Gastroesophageal sphincter (tissue), 4 donors: Measurements from ENCODE around the gene TNFRSF6B. TPM values are rescaled to one million over a fixed set of nuclear protein-coding genes. Genes with fewer than 3 reads are reported as not detected.

ENCODE experiments used
- ATAC-seq: fragments of 150-250 bp; one replicate; pipeline ENCODE4 v1.9.1; 2016; ENCODE audit warnings: mild to moderate bottlenecking, moderate library complexity
- H3K27ac ChIP-seq, 4 donors: fragments of 200-600 bp; sonication (generic) in 3 of 4; 1 replicate in 3 of 4; 2 replicates in 1 of 4; pipeline ENCODE4 v1.5.1; 2016 to 2019
- H3K27me3 ChIP-seq: fragments of 200-600 bp; sonication (generic); one replicate; pipeline ENCODE4 v1.5.1; 2019
- H3K36me3 ChIP-seq, 2 donors: fragments of 200-600 bp; sonication (generic); one replicate each; pipeline ENCODE4 v1.5.1; 2019; ENCODE audit warnings: control low read depth in 1 of 2
- H3K4me1 ChIP-seq, 3 donors: fragments of 200-600 bp; sonication (generic); 1 replicate in 2 of 3; 2 replicates in 1 of 3; pipeline ENCODE4 v1.5.1; 2016 to 2019; ENCODE audit warnings: control low read depth in 2 of 3
- H3K4me3 ChIP-seq, 2 donors: fragments of 200-600 bp; sonication (generic); one replicate each; pipeline ENCODE4 v1.5.1; 2019; ENCODE audit warnings: mild to moderate bottlenecking in 1 of 2, moderate library complexity in 1 of 2
- H3K9me3 ChIP-seq, 3 donors: fragments of 200-600 bp; sonication (generic); one replicate each; pipeline ENCODE4 v1.5.1; 2017 to 2019; ENCODE audit warnings: control low read depth in 2 of 3
- CTCF ChIP-seq, 4 experiments: fragments of 200-600 bp in 2 of 4; fragments of 450-650 bp in 2 of 4; sonication (generic) in 1 of 4; IDR thresholded peaks; one replicate each; pipeline ENCODE4 v1.5.1; 2017 to 2019; ENCODE audit warnings: antibody characterized with exemption in 4 of 4, mild to moderate bottlenecking in 2 of 4, moderate library complexity in 2 of 4
- EP300 ChIP-seq: sonication (generic); formaldehyde crosslinking; IDR thresholded peaks from one replicate; pipeline ENCODE4 v1.6.1; 2017; ENCODE audit warnings: antibody characterized with exemption, mild to moderate bottlenecking
- POLR2A ChIP-seq, 2 donors: fragments of 450-650 bp; IDR thresholded peaks; one replicate each; pipeline ENCODE4 v1.6.1; 2017; ENCODE audit warnings: antibody characterized with exemption in 2 of 2, mild to moderate bottlenecking in 2 of 2, moderate library complexity in 1 of 2
- POLR2AphosphoS5 ChIP-seq: sonication (generic); formaldehyde crosslinking; IDR thresholded peaks from one replicate; pipeline ENCODE4 v1.6.1; 2017; ENCODE audit warnings: antibody characterized with exemption
- WGBS, 2 donors: methylation state at CpG; one replicate each; pipeline ENCODE4 v1.1.5; 2018; ENCODE audit warnings: low coverage in 1 of 2; 5-methylcytosine and 5-hydroxymethylcytosine counted together
- small RNA-seq, 4 donors: library from RNA; depleted of rRNA; stranded (forward); fragments of <200 nt; gene quantifications; one replicate each; pipeline ENCODE3, GENCODE V24; 2016
- total RNA-seq, 4 donors: library from RNA; depleted of rRNA; stranded (reverse); fragments of >200 nt; gene quantifications; one replicate each; pipeline ENCODE4 v1.1.0, GENCODE V29; 2016

The TNFRSF6B gene
- total RNA-seq, 4 donors from 2014 or later, result 8.9 to 27.8 (median 15.4) TPM

- Histone ChIP-seq H3K27me3 (no peaks in the 10 kb centered on the region), H3K27ac (no peak overlapping the region), H3K4me3 (no peak overlapping the region), H3K4me1 (peaks cover 0 to 21% (median 9%) of the 10 kb centered on the region in 3 donors), H3K9me3 (no peaks in the 10 kb centered on the region), H3K36me3 (peaks cover 0 to 58% of the 10 kb centered on the region in 2 donors)
- no peak for ATAC-seq
- WGBS, 2 donors, result 82% methylated on average over 11 of the region's 26 CpGs; no CpG with 5 or more reads in 1 of the 2 donors
- TF ChIP-seq CTCF (IDR thresholded peaks at IDR 0.05) (no peak), EP300 (no peak), POLR2A (IDR thresholded peaks at IDR 0.05) (no peak)
Measured at GRCh38 chr20:63745961-63746731, 49.7 kb downstream of the TNFRSF6B start.

- Histone ChIP-seq H3K4me3 (no peak overlapping the region), H3K36me3 (peaks cover 0 to 53% of the 10 kb centered on the region in 2 donors), H3K9me3 (no peaks in the 10 kb centered on the region), H3K4me1 (peaks cover 0 to 14% (median 2%) of the 10 kb centered on the region in 3 donors), H3K27ac (no peak overlapping the region), H3K27me3 (no peaks in the 10 kb centered on the region)
- no peak for ATAC-seq
- no CpG with 5 or more reads among the region's 47 CpGs for WGBS, 2 donors
- TF ChIP-seq POLR2A (IDR thresholded peaks at IDR 0.05) (no peak), EP300 (no peak), POLR2AphosphoS5 (no peak), CTCF (IDR thresholded peaks at IDR 0.05) (no peak)
Measured at GRCh38 chr20:63746751-63747315, 50.4 kb downstream of the TNFRSF6B start.

GRCh38 chr20:63747622-63748069 lies 51.2 kb downstream of the TNFRSF6B start:
- no peaks in the 10 kb centered on the region for H3K27me3 ChIP-seq
- no peak for ATAC-seq
- 100% methylated on average over 1 of the region's 13 CpGs for WGBS, 2 donors
- H3K36me3 ChIP-seq, result peaks cover 0 to 53% of the 10 kb centered on the region in 2 donors
- TF ChIP-seq EP300, result no peak
- no peak for TF ChIP-seq CTCF (IDR thresholded peaks at IDR 0.05)
- no peak for TF ChIP-seq POLR2A (IDR thresholded peaks at IDR 0.05)
- no peak for TF ChIP-seq POLR2AphosphoS5
- H3K4me1 ChIP-seq, result peaks cover 0 to 6% (median 0%) of the 10 kb centered on the region in 3 donors
- no peaks in the 10 kb centered on the region for H3K9me3 ChIP-seq
- no peak overlapping the region for H3K4me3 ChIP-seq
- H3K27ac ChIP-seq, result no peak overlapping the region

Small RNA genes within 50 kb of the gene (small RNA-seq; reads per million reads assigned to genes)
- gene LIME1, result 0 to 0.38 (median 0.04) reads per million in 4 donors
- 0 reads per million in 4 donors for gene TNFRSF6B

Other genes with a start within 250 kb of the TNFRSF6B start
- under 1 TPM in 3 of 4 donors, not detected in 1; 0.19 to 0.40 (median 0.40) TPM for gene KCNQ2, start 224.0 kb upstream of the TNFRSF6B start, total RNA-seq
- gene EEF1A2, start 197.6 kb upstream of the TNFRSF6B start, total RNA-seq, result 1 to 10 TPM in 3 of 4 donors, under 1 TPM in 1; 0.47 to 6.5 (median 3.4) TPM
- gene PPDPF, start 175.9 kb upstream of the TNFRSF6B start, total RNA-seq, result 100 to 1,000 TPM; 114 to 256 (median 162) TPM
- 1 to 10 TPM in 1 of 4 donors, under 1 TPM in 2, not detected in 1; 0.13 to 2.1 (median 0.42) TPM for gene PTK6, start 159.3 kb upstream of the TNFRSF6B start, total RNA-seq
- gene SRMS, start 148.9 kb upstream of the TNFRSF6B start, total RNA-seq, result not detected
- under 1 TPM in 1 of 4 donors, not detected in 3; 0.27 TPM for gene FNDC11, start 142.5 kb upstream of the TNFRSF6B start, total RNA-seq
- gene HELZ2, start 122.4 kb upstream of the TNFRSF6B start, total RNA-seq, result 10 to 100 TPM; 14.2 to 22.2 (median 20.2) TPM
- gene GMEB2, start 69.6 kb upstream of the TNFRSF6B start, total RNA-seq, result 10 to 100 TPM in 3 of 4 donors, 1 to 10 TPM in 1; 9.8 to 16.1 (median 12.1) TPM
- gene STMN3, start 43.2 kb upstream of the TNFRSF6B start, total RNA-seq, result 10 to 100 TPM; 13.7 to 31.6 (median 17.0) TPM
- 10 to 100 TPM in 3 of 4 donors, 1 to 10 TPM in 1; 7.1 to 43.7 (median 18.7) TPM for gene RTEL1, start 38.3 kb upstream of the TNFRSF6B start, total RNA-seq
- gene ARFRP1, start 11.3 kb downstream of the TNFRSF6B start, total RNA-seq, result 10 to 100 TPM; 38.9 to 56.4 (median 49.0) TPM
- gene ZGPAT, start 11.4 kb downstream of the TNFRSF6B start, total RNA-seq, result 10 to 100 TPM; 21.7 to 51.7 (median 32.9) TPM
- gene LIME1, start 40.0 kb downstream of the TNFRSF6B start, total RNA-seq, result 10 to 100 TPM in 1 of 4 donors, 1 to 10 TPM in 3; 4.7 to 17.0 (median 7.2) TPM
- gene SLC2A4RG, start 43.1 kb downstream of the TNFRSF6B start, total RNA-seq, result 10 to 100 TPM; 36.5 to 98.7 (median 59.9) TPM
- 10 to 100 TPM in 2 of 4 donors, 1 to 10 TPM in 2; 8.1 to 13.8 (median 10.2) TPM for gene ZBTB46, start 134.6 kb downstream of the TNFRSF6B start, total RNA-seq
- not detected for gene ABHD16B, start 164.8 kb downstream of the TNFRSF6B start, total RNA-seq
- gene TPD52L2, start 168.6 kb downstream of the TNFRSF6B start, total RNA-seq, result 100 to 1,000 TPM; 136 to 157 (median 145) TPM
- gene DNAJC5, start 198.5 kb downstream of the TNFRSF6B start, total RNA-seq, result 10 to 100 TPM; 44.7 to 70.6 (median 47.6) TPM